ENCODE results near the gene EPHA2. TPM values are rescaled to one million over a fixed set of nuclear protein-coding genes. Genes with fewer than 3 reads are reported as not detected.

The EPHA2 gene
- polyA plus RNA-seq, 3 donors: 15.4 to 20.8 (median 17.9) TPM

- DNase-seq (ENCODE audit: extremely low read depth in 1 of 11, low read depth in 9 of 11, low spot score in 4 of 11): peak in 3 of 11 donors; percentile 54 to 67 (median 57)
Measured at GRCh38 chr1:16187748-16188401, 32.0 kb upstream of the EPHA2 start.

- DNase-seq (ENCODE audit: extremely low read depth in 1 of 11, low read depth in 9 of 11, low spot score in 4 of 11): no peak
Measured at GRCh38 chr1:16186655-16187235, 30.9 kb upstream of the EPHA2 start.

GRCh38 chr1:16184557-16185303 lies 28.9 kb upstream of the EPHA2 start:
- DNase-seq (ENCODE audit: extremely low read depth in 1 of 11, low read depth in 9 of 11, low spot score in 4 of 11): no peak

GRCh38 chr1:16183765-16184556 lies 28.1 kb upstream of the EPHA2 start:
- no peak for DNase-seq (ENCODE audit: extremely low read depth in 1 of 11, low read depth in 9 of 11, low spot score in 4 of 11)

- DNase-seq (ENCODE audit: extremely low read depth in 1 of 11, low read depth in 9 of 11, low spot score in 4 of 11): no peak
Measured at GRCh38 chr1:16183179-16183578, 27.3 kb upstream of the EPHA2 start.

- DNase-seq (ENCODE audit: extremely low read depth in 1 of 11, low read depth in 9 of 11, low spot score in 4 of 11): peak in 4 of 11 donors; percentile 75 to 83 (median 80)
Measured at GRCh38 chr1:16181887-16182719, 26.2 kb upstream of the EPHA2 start.

GRCh38 chr1:16180291-16180824 lies 24.5 kb upstream of the EPHA2 start:
- DNase-seq (ENCODE audit: extremely low read depth in 1 of 11, low read depth in 9 of 11, low spot score in 4 of 11): no peak

GRCh38 chr1:16178596-16179497 lies 23.0 kb upstream of the EPHA2 start:
- no peak for DNase-seq (ENCODE audit: extremely low read depth in 1 of 11, low read depth in 9 of 11, low spot score in 4 of 11)

GRCh38 chr1:16177306-16177705 lies 21.4 kb upstream of the EPHA2 start:
- DNase-seq (ENCODE audit: extremely low read depth in 1 of 11, low read depth in 9 of 11, low spot score in 4 of 11): no peak

- DNase-seq (ENCODE audit: extremely low read depth in 1 of 11, low read depth in 9 of 11, low spot score in 4 of 11): no peak
Measured at GRCh38 chr1:16176653-16177052, 20.8 kb upstream of the EPHA2 start.

- DNase-seq (ENCODE audit: extremely low read depth in 1 of 11, low read depth in 9 of 11, low spot score in 4 of 11): peak in 3 of 11 donors; percentile 81 to 86 (median 84)
Measured at GRCh38 chr1:16175610-16176553, 20.0 kb upstream of the EPHA2 start.

- no peak for DNase-seq (ENCODE audit: extremely low read depth in 1 of 11, low read depth in 9 of 11, low spot score in 4 of 11)
Measured at GRCh38 chr1:16174886-16175598, 19.2 kb upstream of the EPHA2 start.

- DNase-seq (ENCODE audit: extremely low read depth in 1 of 11, low read depth in 9 of 11, low spot score in 4 of 11): no peak
Measured at GRCh38 chr1:16174261-16174868, 18.5 kb upstream of the EPHA2 start.

GRCh38 chr1:16173447-16174260 lies 17.8 kb upstream of the EPHA2 start:
- no peak for DNase-seq (ENCODE audit: extremely low read depth in 1 of 11, low read depth in 9 of 11, low spot score in 4 of 11)

Measured in renal cortex interstitium (tissue), 11 donors.